IMR-90 (cell line): ENCODE results near the gene SEL1L2. TPM values are rescaled to one million over a fixed set of nuclear protein-coding genes. Genes with fewer than 3 reads are reported as not detected.

Experiments
- ATAC-seq: fragments of 200-7000 bp; cut with Tn5 transposase; 2 replicates; pipeline ENCODE4 v1.9.1; 2020; ENCODE audit warnings: low read depth, mild to moderate bottlenecking, moderate library complexity
- BruUV-seq: library from RNA; stranded (reverse); fragments of 400-500 nt; replicated peaks from 2 replicates; lab custom pipeline; 2021; lab: Mats Ljungman, UMichigan
- CTCF ChIA-PET: fragments of 300-600 bp; formaldehyde crosslinking; extraction: SDS; loops from one replicate; lab custom pipeline; 2021; ENCODE audit warnings: antibody characterized with exemption; lab: Yijun Ruan, JAX
- POLR2A ChIA-PET: fragments of 300-600 bp; sonication (Branson Sonifier 250); formaldehyde crosslinking; loops from one replicate; lab custom pipeline; 2022; ENCODE audit warnings: antibody characterized with exemption; ENCODE audit not compliant: unreplicated experiment; lab: Charles Lee
- DNase-seq: peaks from one replicate; pipeline ENCODE4 v3.0.0; 2013
- H2AFZ ChIP-seq: replicated peaks from 2 replicates; pipeline ENCODE3; 2013; ENCODE audit warnings: low read length, mild to moderate bottlenecking; ENCODE audit not compliant: poor library complexity
- H2AK5ac ChIP-seq: 2 replicates; pipeline ENCODE4 v1.6.1; 2013; ENCODE audit warnings: low read depth, low read length, inconsistent platforms
- H2AK9ac ChIP-seq: replicated peaks from 2 replicates; pipeline ENCODE3; 2013; ENCODE audit warnings: mild to moderate bottlenecking, low read depth, low read length, moderate library complexity; ENCODE audit not compliant: poor library complexity
- H2BK120ac ChIP-seq: 2 replicates; pipeline ENCODE4 v1.6.1; 2013; ENCODE audit warnings: low read depth, low read length, inconsistent platforms
- H2BK15ac ChIP-seq: 3 replicates; pipeline ENCODE4 v1.6.1; 2013; ENCODE audit warnings: low read depth, low read length, inconsistent platforms
- H2BK20ac ChIP-seq: 2 replicates; pipeline ENCODE4 v1.6.1; 2013; ENCODE audit warnings: low read depth, mild to moderate bottlenecking, inconsistent platforms, low read length, moderate library complexity
- H2BK5ac ChIP-seq: 2 replicates; pipeline ENCODE4 v1.6.1; 2013; ENCODE audit warnings: mild to moderate bottlenecking, low read depth, low read length, inconsistent platforms; ENCODE audit not compliant: poor library complexity, severe bottlenecking
- H3K14ac ChIP-seq: replicated peaks from 2 replicates; pipeline ENCODE4 v1.6.1; 2013; ENCODE audit warnings: low read depth, low read length, inconsistent platforms
- H3K18ac ChIP-seq: 2 replicates; pipeline ENCODE4 v1.6.1; 2013; ENCODE audit warnings: low read depth, low read length, control low read depth
- H3K23ac ChIP-seq: 2 replicates; pipeline ENCODE4 v1.6.1; 2013; ENCODE audit warnings: low read depth, low read length, inconsistent platforms
- H3K27ac ChIP-seq: 2 replicates; pipeline ENCODE4 v1.5.1; 2013; ENCODE audit warnings: mild to moderate bottlenecking, control low read depth, low read length; ENCODE audit not compliant: insufficient read depth
- H3K27me3 ChIP-seq: 2 replicates; pipeline ENCODE4 v1.6.1; 2013; ENCODE audit warnings: low read length; ENCODE audit not compliant: control insufficient read depth, insufficient read depth
- H3K36me3 ChIP-seq: 2 replicates; pipeline ENCODE4 v1.6.1; 2013; ENCODE audit warnings: low read length, mixed read lengths; ENCODE audit not compliant: control insufficient read depth, insufficient read depth
- H3K4ac ChIP-seq: 2 replicates; pipeline ENCODE4 v1.6.1; 2013; ENCODE audit warnings: low read depth, low read length, inconsistent platforms
- H3K4me1 ChIP-seq: 2 replicates; pipeline ENCODE4 v1.6.1; 2013; ENCODE audit warnings: low read length, mixed read lengths; ENCODE audit not compliant: control insufficient read depth, insufficient read depth
- H3K4me2 ChIP-seq: 2 replicates; pipeline ENCODE4 v1.6.1; 2013; ENCODE audit warnings: low read depth, mild to moderate bottlenecking, control low read depth, low read length, moderate library complexity
- H3K4me3 ChIP-seq: 2 replicates; pipeline ENCODE4 v1.5.1; 2013; ENCODE audit warnings: low read depth, mild to moderate bottlenecking, control low read depth, low read length, moderate library complexity; ENCODE audit not compliant: insufficient read depth
- H3K56ac ChIP-seq: 2 replicates; pipeline ENCODE4 v1.6.1; 2013; ENCODE audit warnings: low read length, inconsistent platforms; ENCODE audit not compliant: insufficient read depth; ENCODE audit errors: extremely low read depth
- H3K79me1 ChIP-seq, 2 experiments: 2 replicates each; pipeline ENCODE4 v1.6.1; 2013; ENCODE audit warnings: low read length in 2 of 2, inconsistent platforms in 1 of 2, low read depth in 1 of 2
- H3K9ac ChIP-seq: 2 replicates; pipeline ENCODE4 v1.6.1; 2013; ENCODE audit warnings: low read depth, low read length, control low read depth
- H3K9me1 ChIP-seq: 2 replicates; pipeline ENCODE4 v1.6.1; 2013; ENCODE audit warnings: low read length, inconsistent platforms; ENCODE audit not compliant: insufficient read depth
- H3K9me3 ChIP-seq: 2 replicates; pipeline ENCODE4 v1.6.1; 2013; ENCODE audit warnings: low read length; ENCODE audit not compliant: control insufficient read depth, insufficient read depth
- H4K20me1 ChIP-seq: 2 replicates; pipeline ENCODE4 v1.6.1; 2013; ENCODE audit warnings: low read length, inconsistent platforms; ENCODE audit not compliant: insufficient read depth
- H4K5ac ChIP-seq: 2 replicates; pipeline ENCODE4 v1.6.1; 2013; ENCODE audit warnings: mild to moderate bottlenecking, low read depth, low read length, control low read depth
- H4K8ac ChIP-seq, 2 experiments: 2 replicates each; pipeline ENCODE4 v1.6.1; 2013; ENCODE audit warnings: low read depth in 2 of 2, low read length in 2 of 2, control low read depth in 1 of 2, inconsistent platforms in 1 of 2
- H4K91ac ChIP-seq: 2 replicates; pipeline ENCODE4 v1.6.1; 2013; ENCODE audit warnings: low read depth, low read length, inconsistent platforms; ENCODE audit not compliant: insufficient read depth
- BHLHE40 ChIP-seq: fragments of 150-350 bp; IDR thresholded peaks from 2 replicates; pipeline ENCODE4 v1.6.1; 2016; ENCODE audit warnings: mild to moderate bottlenecking, low read depth, low read length
- CEBPB ChIP-seq: IDR thresholded peaks from 2 replicates; pipeline ENCODE4 v1.6.1; 2012; ENCODE audit warnings: low read depth, low read length, improper control_type of control experiment
- CHD1 ChIP-seq: IDR thresholded peaks from 2 replicates; pipeline ENCODE4 v1.6.1; 2012; ENCODE audit warnings: low read depth, low read length, improper control_type of control experiment
- FOS ChIP-seq: fragments of 150-350 bp; IDR thresholded peaks from 2 replicates; pipeline ENCODE4 v1.6.1; 2016; ENCODE audit warnings: low read depth, low read length
- MAFK ChIP-seq: IDR thresholded peaks from 2 replicates; pipeline ENCODE4 v1.6.1; 2012; ENCODE audit warnings: low read depth, low read length, improper control_type of control experiment
- MAZ ChIP-seq: IDR thresholded peaks from 2 replicates; pipeline ENCODE4 v1.6.1; 2012; ENCODE audit warnings: low read depth, mild to moderate bottlenecking, low read length, improper control_type of control experiment, moderate library complexity, borderline replicate concordance
- MXI1 ChIP-seq: IDR thresholded peaks from 2 replicates; pipeline ENCODE4 v1.6.1; 2012; ENCODE audit warnings: low read depth, mild to moderate bottlenecking, low read length, moderate library complexity, borderline replicate concordance
- NFE2L2 ChIP-seq: fragments of 150-350 bp; IDR thresholded peaks from 2 replicates; pipeline ENCODE4 v1.6.1; 2016; ENCODE audit warnings: low read depth, mild to moderate bottlenecking, low read length
- POLR2A ChIP-seq: IDR thresholded peaks from 2 replicates; pipeline ENCODE4 v1.6.1; 2012; ENCODE audit warnings: mild to moderate bottlenecking, low read depth, low read length
- RAD21 ChIP-seq: IDR thresholded peaks from 2 replicates; pipeline ENCODE4 v1.6.1; 2012; ENCODE audit warnings: low read length, improper control_type of control experiment
- RCOR1 ChIP-seq: IDR thresholded peaks from 2 replicates; pipeline ENCODE4 v1.6.1; 2012; ENCODE audit warnings: mild to moderate bottlenecking, low read length, improper control_type of control experiment; ENCODE audit not compliant: insufficient replicate concordance
- RFX5 ChIP-seq: IDR thresholded peaks from 2 replicates; pipeline ENCODE4 v1.8.0; 2012; ENCODE audit warnings: low read depth, mild to moderate bottlenecking, low read length, moderate library complexity
- SMC3 ChIP-seq: fragments of 150-350 bp; IDR thresholded peaks from 2 replicates; pipeline ENCODE4 v1.6.1; 2016; ENCODE audit warnings: low read depth, mild to moderate bottlenecking, antibody characterized with exemption, low read length, moderate library complexity
- WGBS, 2 experiments: methylation state at CpG; one replicate each; pipeline versions ENCODE4 v1.1.5 to v1.1.7; 2013; ENCODE audit warnings: missing lambda C conversion rate in 2 of 2; ENCODE audit not compliant: insufficient read length in 1 of 2; ENCODE audit errors: extremely low coverage in 2 of 2; 5-methylcytosine and 5-hydroxymethylcytosine counted together
- dilution Hi-C: fragments of 300-500 bp; cut with HindIII; formaldehyde crosslinking; loops from one replicate; pipeline ENCODE4 v1.14.3; 2018; ENCODE audit warnings: low sequenced_read_pairs; ENCODE audit not compliant: unreplicated experiment
- in situ Hi-C: fragments of 300-500 bp; cut with MboI; formaldehyde crosslinking; loops from 3 replicates; pipeline ENCODE4 v1.14.3; 2019; ENCODE audit warnings: low sequenced_read_pairs, inconsistent platforms, mixed read lengths
- intact Hi-C: fragments of 100-400 bp; cut with micrococcal nuclease; formaldehyde crosslinking; loops from 2 replicates; pipeline ENCODE4 v1.10.0; 2022
- polyA plus RNA-seq, 3 experiments: library from polyadenylated mRNA; depleted of rRNA; stranded (reverse); fragments of >200 nt; gene quantifications; 2 replicates each; pipeline ENCODE4 v1.2.3, GENCODE V29; 2012; ENCODE audit warnings: low replicate concordance in 1 of 3
- total RNA-seq: library from RNA; depleted of rRNA; stranded (reverse); fragments of >200 nt; gene quantifications from 2 replicates; pipeline ENCODE4 v1.2.3, GENCODE V29; 2012
- TF ChIP-seq, protein P1 (sequence below): fragments of 150-350 bp; IDR thresholded peaks from 2 replicates; pipeline ENCODE4 v1.6.1; 2016; ENCODE audit warnings: low read depth, mild to moderate bottlenecking, low read length, moderate library complexity, borderline replicate concordance
- TF ChIP-seq, protein P2 (sequence below): fragments of 150-350 bp; IDR thresholded peaks from 2 replicates; pipeline ENCODE4 v1.6.1; 2017; ENCODE audit warnings: mild to moderate bottlenecking, antibody characterized with exemption, low read length, low read depth
- TF ChIP-seq, protein P3 (sequence below): conservative IDR thresholded peaks from 2 replicates; pipeline ENCODE4 v1.5.1; 2012; ENCODE audit warnings: mild to moderate bottlenecking, low read depth, low read length, improper control_type of control experiment

SEL1L2 gene
- total and polyA plus RNA-seq, 2 of the 4 experiments (the other 2 are of a cell fraction): not detected

DNA sequence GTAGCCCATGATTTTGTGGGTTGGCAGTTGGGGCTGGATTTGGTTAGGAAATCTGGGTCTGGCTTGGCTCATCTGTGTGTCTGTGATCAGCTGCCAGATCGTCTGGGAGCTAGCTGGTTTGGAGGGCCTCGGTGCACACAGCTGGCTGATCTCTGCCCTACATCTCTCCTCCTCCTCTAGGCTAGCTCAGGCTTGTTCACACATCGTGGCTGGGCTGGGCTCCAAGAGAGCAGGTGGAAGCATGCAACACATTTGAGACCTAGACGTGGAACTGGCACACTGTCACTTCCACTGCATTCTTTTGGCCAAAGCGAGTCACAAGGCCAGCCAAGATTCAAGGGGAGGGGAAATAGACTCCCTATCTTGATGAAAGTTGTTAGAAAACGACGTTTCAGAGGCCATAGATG, 189.7 kb downstream of the SEL1L2 start:
- Histone ChIP-seq H2BK20ac (no peak overlapping the region), H3K4me3 (no peak overlapping the region), H2BK5ac (no peak overlapping the region), H2AK5ac (no peak overlapping the region), H2BK15ac (no peak overlapping the region), H2BK120ac (no peak overlapping the region), H3K27me3 (no peaks in the 10 kb centered on the region), H3K23ac (no peak overlapping the region), H3K56ac (no peak overlapping the region), H3K4me2 (no peak overlapping the region), H3K9me3 (no peaks in the 10 kb centered on the region), H4K20me1 (peaks cover 5% of the 10 kb centered on the region; the same call in 1 of the 2 replicates), H3K36me3 (peaks cover 30% of the 10 kb centered on the region), H4K8ac (no peak overlapping the region), H3K79me1 (no peaks in the 10 kb centered on the region; a peak in 3 of 4 replicates), H4K5ac (no peak overlapping the region), H2AK9ac (no peak overlapping the region), H3K14ac (no peak overlapping the region), H3K4ac (no peak overlapping the region), H2AFZ (no peak overlapping the region), H3K18ac (no peak overlapping the region), H3K4me1 (0 out of 2 replicates have a peak, but pooled peaks cover 2% of the 10 kb centered on the region), H4K91ac (no peak overlapping the region), H3K27ac (no peak overlapping the region), H3K9me1 (peaks cover 2% of the 10 kb centered on the region; the same call in 1 of the 2 replicates), H3K9ac (no peak overlapping the region)
- ATAC-seq (peak; percentile 97), DNase-seq (peak; percentile 85)
- intact Hi-C loops: no loop called here
- TF ChIP-seq RAD21 (no peak), RFX5 (no peak), BHLHE40 (peak; percentile 28; the same call in 1 of the 2 replicates), SMC3 (no peak), MAZ (no peak), MXI1 (peak; percentile 56; the same call in 1 of the 2 replicates), RCOR1 (peak; percentile 94), MAFK (no peak), FOS (no peak), NFE2L2 (no peak), POLR2A (no peak), CEBPB (no peak), CHD1 (no peak)
- TF ChIP-seq, protein P1, sequence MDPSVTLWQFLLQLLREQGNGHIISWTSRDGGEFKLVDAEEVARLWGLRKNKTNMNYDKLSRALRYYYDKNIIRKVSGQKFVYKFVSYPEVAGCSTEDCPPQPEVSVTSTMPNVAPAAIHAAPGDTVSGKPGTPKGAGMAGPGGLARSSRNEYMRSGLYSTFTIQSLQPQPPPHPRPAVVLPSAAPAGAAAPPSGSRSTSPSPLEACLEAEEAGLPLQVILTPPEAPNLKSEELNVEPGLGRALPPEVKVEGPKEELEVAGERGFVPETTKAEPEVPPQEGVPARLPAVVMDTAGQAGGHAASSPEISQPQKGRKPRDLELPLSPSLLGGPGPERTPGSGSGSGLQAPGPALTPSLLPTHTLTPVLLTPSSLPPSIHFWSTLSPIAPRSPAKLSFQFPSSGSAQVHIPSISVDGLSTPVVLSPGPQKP: no peak
- TF ChIP-seq, protein P2, sequence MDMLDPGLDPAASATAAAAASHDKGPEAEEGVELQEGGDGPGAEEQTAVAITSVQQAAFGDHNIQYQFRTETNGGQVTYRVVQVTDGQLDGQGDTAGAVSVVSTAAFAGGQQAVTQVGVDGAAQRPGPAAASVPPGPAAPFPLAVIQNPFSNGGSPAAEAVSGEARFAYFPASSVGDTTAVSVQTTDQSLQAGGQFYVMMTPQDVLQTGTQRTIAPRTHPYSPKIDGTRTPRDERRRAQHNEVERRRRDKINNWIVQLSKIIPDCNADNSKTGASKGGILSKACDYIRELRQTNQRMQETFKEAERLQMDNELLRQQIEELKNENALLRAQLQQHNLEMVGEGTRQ: no peak
- TF ChIP-seq, protein P3, sequence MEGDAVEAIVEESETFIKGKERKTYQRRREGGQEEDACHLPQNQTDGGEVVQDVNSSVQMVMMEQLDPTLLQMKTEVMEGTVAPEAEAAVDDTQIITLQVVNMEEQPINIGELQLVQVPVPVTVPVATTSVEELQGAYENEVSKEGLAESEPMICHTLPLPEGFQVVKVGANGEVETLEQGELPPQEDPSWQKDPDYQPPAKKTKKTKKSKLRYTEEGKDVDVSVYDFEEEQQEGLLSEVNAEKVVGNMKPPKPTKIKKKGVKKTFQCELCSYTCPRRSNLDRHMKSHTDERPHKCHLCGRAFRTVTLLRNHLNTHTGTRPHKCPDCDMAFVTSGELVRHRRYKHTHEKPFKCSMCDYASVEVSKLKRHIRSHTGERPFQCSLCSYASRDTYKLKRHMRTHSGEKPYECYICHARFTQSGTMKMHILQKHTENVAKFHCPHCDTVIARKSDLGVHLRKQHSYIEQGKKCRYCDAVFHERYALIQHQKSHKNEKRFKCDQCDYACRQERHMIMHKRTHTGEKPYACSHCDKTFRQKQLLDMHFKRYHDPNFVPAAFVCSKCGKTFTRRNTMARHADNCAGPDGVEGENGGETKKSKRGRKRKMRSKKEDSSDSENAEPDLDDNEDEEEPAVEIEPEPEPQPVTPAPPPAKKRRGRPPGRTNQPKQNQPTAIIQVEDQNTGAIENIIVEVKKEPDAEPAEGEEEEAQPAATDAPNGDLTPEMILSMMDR: no peak
- no TSS peak for BruUV-seq
- ChIA-PET POLR2A (interaction anchor here (0.5 kb wide), 1 partner anchor 12 kb away, joined by 3 read pairs; no protein-coding TSS in a partner anchor), CTCF (interaction anchor here (0.6 to 1.2 kb wide), 2 partner anchors 12 to 29 kb away, joined by 4 to 6 read pairs; no protein-coding TSS in a partner anchor)
- dilution Hi-C loops: no loop called here
- 0% methylated on average over 2 of the region's 7 CpGs; no CpG with 5 or more reads in 1 of the 2 experiments for WGBS, 2 experiments
- in situ Hi-C loops: no loop called here
